Renal cortex interstitium (tissue), 11 donors: ENCODE data around the gene NELFCD. TPM values are rescaled to one million over a fixed set of nuclear protein-coding genes. Genes with fewer than 3 reads are reported as not detected.
A peak's percentile ranks its signal among the peaks of the same experiment; 100 is the strongest.
"Not testable (repeated sequence)": the region's sequence is repeated elsewhere in the genome, so short reads cannot be mapped to it uniquely, and the experiment has no call there.

ENCODE experiments used
- DNase-seq, 11 donors: peaks; one replicate each; pipeline ENCODE4 v3.0.0-alpha.2; 2013; ENCODE audit warnings: low read depth in 9 of 11, low spot score in 4 of 11; ENCODE audit errors: extremely low read depth in 1 of 11
- polyA plus RNA-seq, 3 donors: library from polyadenylated mRNA; unstranded; fragments of 120-200 nt; gene quantifications; one replicate each; pipeline ENCODE4 v1.2.1, GENCODE V29; 2013; ENCODE audit not compliant: insufficient read length in 3 of 3

Gene NELFCD
- polyA plus RNA-seq, 3 donors, result 139 to 146 (median 141) TPM

- DNase-seq, result not testable (repeated sequence)
These were observed 17.1 kb upstream of the NELFCD start for GRCh38 chr20:58963922-58964321.

- no peak for DNase-seq
These were observed 15.6 kb upstream of the NELFCD start for GRCh38 chr20:58965270-58966064.

- DNase-seq, result no peak
These were observed 13.2 kb upstream of the NELFCD start for GRCh38 chr20:58967652-58968429.

- no peak for DNase-seq
These were observed 11.6 kb upstream of the NELFCD start for GRCh38 chr20:58969439-58969838.

GRCh38 chr20:58970146-58970545 lies 10.9 kb upstream of the NELFCD start:
- no peak for DNase-seq

- DNase-seq, result no peak
These were observed 9.6 kb upstream of the NELFCD start for GRCh38 chr20:58971429-58971828.

GRCh38 chr20:58973179-58973578 lies 7.9 kb upstream of the NELFCD start:
- DNase-seq, result no peak

GRCh38 chr20:58973866-58974265 lies 7.2 kb upstream of the NELFCD start:
- DNase-seq, result no peak

- DNase-seq, result no peak
These were observed 5.7 kb upstream of the NELFCD start for GRCh38 chr20:58975353-58975752.

GRCh38 chr20:58976061-58976730 lies 4.9 kb upstream of the NELFCD start:
- no peak for DNase-seq

- no peak for DNase-seq
These were observed 2.5 kb upstream of the NELFCD start for GRCh38 chr20:58978351-58979190.

- DNase-seq, result peak in 3 of 11 donors; percentile 19 to 39 (median 26)
These were observed 740 bp downstream of the NELFCD start for GRCh38 chr20:58981628-58982364.

GRCh38 chr20:58982406-58983114 lies 1.5 kb downstream of the NELFCD start:
- no peak for DNase-seq

- not testable (repeated sequence) for DNase-seq
These were observed 2.0 kb downstream of the NELFCD start for GRCh38 chr20:58983115-58983468.

GRCh38 chr20:58984691-58985090 lies 3.6 kb downstream of the NELFCD start:
- DNase-seq, result no peak

GRCh38 chr20:58985656-58986055 lies 4.6 kb downstream of the NELFCD start:
- no peak for DNase-seq

GRCh38 chr20:58986286-58986967 lies 5.4 kb downstream of the NELFCD start:
- DNase-seq, result no peak
